HG03064 (cell line): ENCODE data around the gene KLK2.
"Not testable (repeated sequence)": the region's sequence is repeated elsewhere in the genome, so short reads cannot be mapped to it uniquely, and the experiment has no call there.

ENCODE experiments used
- ATAC-seq: cut with Tn5 transposase; IDR thresholded peaks from one replicate; pipeline ENCODE4 v1.9.1; 2021; ENCODE audit warnings: low read depth; ENCODE audit not compliant: unreplicated experiment

KLK2 gene

GRCh38 chr19:50891253-50891625, 18.0 kb downstream of the KLK2 start:
- ATAC-seq: no peak

DNA sequence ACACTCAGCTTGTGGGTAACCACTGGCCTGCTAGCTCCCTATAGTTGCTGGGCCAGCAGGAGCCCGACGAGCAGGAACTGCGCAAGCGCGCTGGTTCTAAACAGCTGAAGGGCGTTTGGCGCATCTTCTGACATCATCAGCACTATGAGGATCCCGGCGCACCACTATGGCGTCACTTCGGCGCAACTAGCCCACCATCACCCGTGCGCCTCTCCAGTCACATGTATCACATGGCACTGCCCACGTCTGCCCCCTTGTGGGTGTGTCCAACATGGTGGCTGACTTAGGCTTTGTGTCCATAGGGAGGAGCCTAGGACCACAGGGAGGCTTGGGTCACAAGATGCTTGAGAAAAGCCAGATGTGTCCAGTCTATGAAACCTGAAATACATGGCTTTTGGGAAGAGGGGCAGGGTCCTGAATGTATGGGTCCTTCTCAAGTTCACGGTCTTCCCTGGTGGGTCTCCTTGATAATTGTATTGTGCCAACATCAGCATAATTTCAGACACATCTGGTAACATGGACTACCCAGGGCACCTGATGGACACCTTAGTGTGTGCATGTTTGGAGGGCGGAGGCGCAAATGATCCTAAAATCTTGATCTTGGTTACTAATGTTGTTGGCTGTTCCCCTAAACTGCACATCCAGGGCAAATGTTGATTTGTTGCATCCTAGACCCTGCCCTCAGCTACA, 20.0 kb downstream of the KLK2 start:
- no peak for ATAC-seq

GRCh38 chr19:50894478-50895356, 21.5 kb downstream of the KLK2 start:
- no peak for ATAC-seq

GRCh38 chr19:50896089-50896590, 22.9 kb downstream of the KLK2 start:
- ATAC-seq: not testable (repeated sequence)

DNA sequence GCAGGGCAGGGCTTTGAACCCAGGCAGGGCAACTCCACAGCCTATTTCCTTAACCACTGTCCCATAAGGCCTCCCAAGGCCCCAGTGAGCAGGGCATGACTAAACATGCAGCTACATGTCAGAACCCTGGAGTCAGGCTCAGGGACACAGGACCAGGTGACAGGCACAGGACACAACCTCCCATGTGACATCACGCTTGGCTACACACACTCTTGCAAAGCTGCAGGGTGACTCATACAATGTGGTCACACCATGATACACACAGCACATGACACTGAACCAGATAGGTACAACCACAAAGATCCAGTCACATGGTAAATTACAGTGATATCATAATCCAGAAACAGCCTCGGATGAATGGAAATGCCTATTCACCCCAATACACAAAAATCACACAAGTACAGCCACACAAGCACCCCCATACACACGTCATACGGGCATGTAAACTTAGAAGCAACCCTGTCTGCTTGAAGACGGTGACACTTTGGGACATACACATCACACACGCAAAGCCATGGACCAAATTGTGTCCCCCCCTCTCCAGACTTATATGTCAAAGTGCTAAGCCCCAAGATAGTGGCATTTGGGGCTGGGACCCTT, 23.5 kb downstream of the KLK2 start:
- peak; percentile 69 for ATAC-seq

DNA sequence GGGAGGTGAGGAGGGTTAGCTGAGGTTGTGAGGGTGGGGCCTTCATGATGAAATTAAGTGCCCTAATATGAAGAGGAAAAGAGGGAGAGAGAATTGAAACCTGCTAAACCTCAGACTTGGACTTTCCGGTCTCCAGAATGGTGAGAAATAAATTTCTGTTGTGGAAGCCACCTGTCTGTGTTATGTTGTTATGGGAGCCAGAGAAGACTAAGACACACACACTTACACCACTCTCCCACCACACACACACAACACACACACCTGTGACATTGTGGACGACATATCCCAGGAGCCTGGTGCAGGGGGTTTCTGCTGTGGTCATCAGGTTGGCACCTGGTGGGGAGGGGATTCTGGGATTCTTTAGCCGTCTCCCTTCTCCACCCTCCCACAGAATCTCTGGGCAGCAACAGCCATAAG, 24.0 kb downstream of the KLK2 start:
- peak; percentile 21 for ATAC-seq

GRCh38 chr19:50897612-50898011, 24.4 kb downstream of the KLK2 start:
- no peak for ATAC-seq

- ATAC-seq: no peak
Measured at GRCh38 chr19:50898018-50898417, 24.8 kb downstream of the KLK2 start.

DNA sequence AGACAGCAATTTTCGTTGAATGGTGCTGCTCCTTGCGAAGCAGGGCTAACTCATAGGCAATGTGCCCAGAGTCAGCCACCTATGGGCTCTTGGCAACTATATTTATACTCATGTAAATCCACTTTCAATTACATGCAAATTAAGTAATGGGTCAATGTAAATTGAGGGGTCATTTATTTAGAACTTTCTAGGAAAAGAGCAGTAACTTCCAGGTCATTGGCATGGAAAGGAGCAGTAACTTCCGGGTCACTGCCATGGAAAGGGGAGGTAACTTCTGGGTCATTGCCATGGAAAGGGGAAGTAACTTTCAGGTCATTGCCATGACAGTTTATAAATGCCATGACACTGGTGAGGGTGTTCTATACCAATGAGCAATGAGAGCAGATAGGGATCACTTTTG, 26.3 kb downstream of the KLK2 start:
- ATAC-seq: no peak

- ATAC-seq: no peak
Measured at GRCh38 chr19:50902640-50903039, 29.4 kb downstream of the KLK2 start.

DNA sequence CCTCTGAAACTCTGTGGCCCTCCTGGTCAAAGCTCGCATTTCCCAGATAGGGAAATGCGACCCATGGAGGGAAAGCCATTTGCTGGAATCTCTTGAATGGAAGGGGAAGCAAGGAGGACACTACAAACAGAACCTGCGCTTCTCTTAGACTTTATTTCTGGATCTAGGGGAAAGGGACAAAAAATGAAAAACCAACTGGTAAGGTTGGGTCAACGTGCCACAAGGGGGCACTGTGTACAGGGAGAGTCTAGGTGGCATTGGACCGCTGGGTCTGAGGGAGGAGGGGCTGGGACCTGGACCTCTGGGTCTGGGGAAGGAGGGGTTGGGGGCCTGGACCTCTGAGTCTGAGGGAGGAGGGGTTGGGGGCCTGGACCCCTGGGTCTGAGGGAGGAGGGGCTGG, 33.0 kb downstream of the KLK2 start:
- ATAC-seq: no peak

GRCh38 chr19:50908336-50908735, 35.1 kb downstream of the KLK2 start:
- no peak for ATAC-seq

GRCh38 chr19:50909240-50910070, 36.2 kb downstream of the KLK2 start:
- no peak for ATAC-seq

DNA sequence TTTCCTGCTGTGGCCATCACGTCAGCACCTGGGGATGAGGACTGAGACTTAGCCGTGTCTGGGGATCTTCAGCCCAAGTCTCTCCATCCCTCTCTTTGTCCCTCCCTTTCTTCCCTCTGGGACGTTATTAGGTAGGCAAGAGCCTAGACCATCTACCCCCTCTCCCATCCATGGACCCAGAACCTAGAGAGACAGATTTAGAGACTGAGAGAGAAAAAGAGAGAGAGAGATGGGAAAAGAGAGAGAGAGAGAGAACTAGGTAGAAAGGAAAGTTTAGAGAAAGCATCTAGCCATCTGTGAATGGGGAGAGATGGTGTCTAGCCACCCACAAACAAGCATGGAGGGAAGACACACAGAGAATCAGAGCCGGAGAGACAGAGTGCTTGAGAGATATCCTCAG, 37.5 kb downstream of the KLK2 start:
- no peak for ATAC-seq

GRCh38 chr19:50911206-50912101, 38.2 kb downstream of the KLK2 start, which contains the start of gene KLK4:
Gene KLK4 (minus strand): TSS chr19:50911395. CDS start chr19:50910738, 657 bp downstream.
- ATAC-seq: no peak

GRCh38 chr19:50912102-50912599, 38.9 kb downstream of the KLK2 start:
- no peak for ATAC-seq

- no peak for ATAC-seq
Measured at GRCh38 chr19:50912727-50913716, 39.8 kb downstream of the KLK2 start.

DNA sequence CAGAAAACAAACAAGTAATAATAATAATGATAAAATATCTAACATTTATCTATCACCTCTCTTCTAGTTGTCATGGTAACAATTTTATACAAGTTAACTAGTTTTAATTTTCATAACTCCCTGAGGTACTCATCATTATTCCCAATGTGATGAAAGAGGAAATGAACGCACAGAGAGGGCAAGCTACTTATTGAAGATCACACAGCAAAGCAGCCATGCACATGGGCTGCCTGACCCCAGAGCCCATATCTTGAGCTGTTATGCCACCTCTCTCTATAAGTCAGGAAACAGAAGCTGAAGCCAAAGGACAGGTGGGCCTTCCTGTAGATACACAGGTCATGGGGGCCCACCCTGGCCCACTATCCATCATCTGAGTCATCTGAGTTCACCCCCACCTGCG, 42.8 kb downstream of the KLK2 start:
- no peak for ATAC-seq
